Measurements from ENCODE around the gene CYP26C1. TPM values are rescaled to one million over a fixed set of nuclear protein-coding genes. Genes with fewer than 3 reads are reported as not detected.

Gene CYP26C1
- total and polyA plus RNA-seq, 2 of the 13 experiments (the other 11 are each of a cell fraction or from before 2014, with no cell fraction given), result 0.02 TPM; not detected in 1

DNA sequence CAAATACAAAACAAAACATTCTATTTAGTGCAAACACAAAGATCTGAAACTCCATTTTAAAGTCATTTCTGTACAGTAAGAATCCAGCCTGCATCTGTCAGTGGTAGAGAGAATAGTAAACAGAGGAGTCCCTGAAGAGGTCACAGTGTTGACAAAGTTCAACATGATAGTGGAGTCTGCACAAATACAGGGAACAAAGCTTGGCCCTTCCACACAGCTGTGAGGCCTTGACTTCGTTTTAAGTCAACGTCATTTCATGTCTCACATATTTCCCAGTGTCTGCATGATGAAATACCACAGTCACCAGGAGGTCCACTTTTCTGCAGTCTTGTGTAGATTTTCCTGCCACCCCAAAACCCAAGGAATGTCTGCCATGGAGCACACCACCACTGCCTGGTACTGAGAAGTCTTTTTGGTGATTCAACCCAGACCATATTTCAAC is 46.1 kb downstream of the CYP26C1 start (continued):
- no peak for TF ChIP-seq TSC22D2 (CRISPR knock-in tag; IDR thresholded peaks at IDR 0.05; ENCODE audit: borderline replicate concordance)
- TF ChIP-seq ZNF598 (CRISPR knock-in tag; IDR thresholded peaks at IDR 0.05; ENCODE audit: borderline replicate concordance), result no peak
- TF ChIP-seq GLMP (CRISPR knock-in tag; IDR thresholded peaks at IDR 0.05; ENCODE audit: borderline replicate concordance), result no peak
- no peak for TF ChIP-seq GTF3A (CRISPR knock-in tag; conservative IDR thresholded peaks at IDR 0.05)
- no peak for TF ChIP-seq HNRNPL (IDR thresholded peaks at IDR 0.05; ENCODE audit: low read depth, low read length)
- TF ChIP-seq RBAK (CRISPR knock-in tag; IDR thresholded peaks at IDR 0.05), result no peak
- TF ChIP-seq MTF2 (CRISPR knock-in tag; IDR thresholded peaks at IDR 0.05; ENCODE audit: borderline replicate concordance), result no peak
- TF ChIP-seq DPF2 (CRISPR knock-in tag; IDR thresholded peaks at IDR 0.05; ENCODE audit: borderline replicate concordance, low read depth), result peak; percentile 78
- no peak for TF ChIP-seq FUBP1 (CRISPR knock-in tag; IDR thresholded peaks at IDR 0.05; ENCODE audit: borderline replicate concordance)
- 0 out of 2 replicates have a peak, but pooled peaks have one; percentile 60 for TF ChIP-seq ZNF557 (CRISPR knock-in tag; IDR thresholded peaks at IDR 0.05)
- no peak for TF ChIP-seq SMAD1 (CRISPR knock-in tag; IDR thresholded peaks at IDR 0.05; ENCODE audit: borderline replicate concordance, low read depth)
- peak; percentile 57; the same call in 1 of the 2 replicates for TF ChIP-seq JUND (CRISPR knock-in tag; IDR thresholded peaks at IDR 0.05)
- TF ChIP-seq ZNF660 (CRISPR knock-in tag; IDR thresholded peaks at IDR 0.05; ENCODE audit: borderline replicate concordance, low read depth), result no peak
- peak; percentile 91 for TF ChIP-seq TEAD3 (CRISPR knock-in tag; optimal IDR thresholded peaks at IDR 0.05; ENCODE audit: borderline replicate concordance)
- no peak for TF ChIP-seq ZNF737 (CRISPR knock-in tag; IDR thresholded peaks at IDR 0.05; ENCODE audit: borderline replicate concordance)
- no peak for TF ChIP-seq ATAD3A (CRISPR knock-in tag; IDR thresholded peaks at IDR 0.05)
- peak; percentile 52; the same call in 1 of the 2 replicates for TF ChIP-seq ARID4A (CRISPR knock-in tag; IDR thresholded peaks at IDR 0.05; ENCODE audit: borderline replicate concordance)
- peak in 1 of 2 experiments; percentile 59; a peak in 1 of 4 replicates for TF ChIP-seq REST (IDR thresholded peaks at IDR 0.05; ENCODE audit: borderline replicate concordance in 1 of 2, low read depth in 1 of 2, low read length in 2 of 2)
